HFF-Myc (cell line): ENCODE results near the gene TRPC6.
"Not testable (repeated sequence)": the region's sequence is repeated elsewhere in the genome, so short reads cannot be mapped to it uniquely, and the experiment has no call there.

Experiments
- DNase-seq: peaks from one replicate; pipeline ENCODE4 v3.0.0-alpha.2; 2011; ENCODE audit warnings: low read depth; ENCODE audit errors: extremely low read depth
- H3K4me3 ChIP-seq: replicated peaks from 2 replicates; pipeline ENCODE4 v1.5.1; 2011; ENCODE audit warnings: low read depth, mild to moderate bottlenecking, control low read depth, low read length
- CTCF ChIP-seq: IDR thresholded peaks from 2 replicates; pipeline ENCODE4 v1.5.1; 2012; ENCODE audit warnings: mild to moderate bottlenecking, low read depth, low read length, control low read depth; ENCODE audit errors: missing control alignments

TRPC6 gene

GRCh38 chr11:101442171-101442570 is 141.6 kb downstream of the TRPC6 start:
- TF ChIP-seq CTCF: no peak
- DNase-seq: no peak
- no peak overlapping the region for H3K4me3 ChIP-seq

GRCh38 chr11:101441747-101442146 is 142.1 kb downstream of the TRPC6 start:
- no peak for TF ChIP-seq CTCF
- no peak for DNase-seq
- H3K4me3 ChIP-seq: no peak overlapping the region

- H3K4me3 ChIP-seq: no peak overlapping the region
- DNase-seq: no peak
- TF ChIP-seq CTCF: no peak
Observed at GRCh38 chr11:101439488-101439887, 144.3 kb downstream of the TRPC6 start.

GRCh38 chr11:101438708-101439107 is 145.1 kb downstream of the TRPC6 start:
- DNase-seq, H3K4me3 ChIP-seq: not testable (repeated sequence)

- H3K4me3 ChIP-seq: no peak overlapping the region
- no peak for DNase-seq
Observed at GRCh38 chr11:101438126-101438525, 145.7 kb downstream of the TRPC6 start.

GRCh38 chr11:101436511-101437142 is 147.2 kb downstream of the TRPC6 start:
- DNase-seq: no peak
- TF ChIP-seq CTCF: peak; percentile 78
- H3K4me3 ChIP-seq: no peak overlapping the region

More at GRCh38 chr11:101438126-101438525, 145.7 kb downstream of the TRPC6 start:
- no peak for TF ChIP-seq CTCF

- no peak for DNase-seq
- no peak overlapping the region for H3K4me3 ChIP-seq
- no peak for TF ChIP-seq CTCF
Observed at GRCh38 chr11:101435408-101435973, 148.3 kb downstream of the TRPC6 start.
